Smooth muscle cell of the brain vasculature (primary cell): Measurements from ENCODE around the gene NAPEPLD.
A peak's percentile ranks its signal among the peaks of the same experiment; 100 is the strongest.
"Not testable (repeated sequence)": the region's sequence is repeated elsewhere in the genome, so short reads cannot be mapped to it uniquely, and the experiment has no call there.

Source experiments
- DNase-seq: peaks from one replicate; pipeline ENCODE4 v3.0.0-alpha.2; 2012; ENCODE audit warnings: low read depth, low spot score

NAPEPLD gene

GRCh38 chr7:103113164-103113563 is 35.7 kb downstream of the NAPEPLD start:
- no peak for DNase-seq

GRCh38 chr7:103106703-103107070 is 42.2 kb downstream of the NAPEPLD start:
- DNase-seq = not testable (repeated sequence)

GRCh38 chr7:103106005-103106702 is 42.7 kb downstream of the NAPEPLD start:
- DNase-seq = peak; percentile 7

- DNase-seq = no peak
These were observed 47.4 kb downstream of the NAPEPLD start for GRCh38 chr7:103101543-103101942.

GRCh38 chr7:103100348-103100747 is 48.6 kb downstream of the NAPEPLD start:
- no peak for DNase-seq

- DNase-seq = no peak
These were observed 51.9 kb downstream of the NAPEPLD start for GRCh38 chr7:103097041-103097440.

GRCh38 chr7:103095558-103095957 is 53.3 kb downstream of the NAPEPLD start:
- DNase-seq = not testable (repeated sequence)

GRCh38 chr7:103094102-103094501 is 54.8 kb downstream of the NAPEPLD start:
- no peak for DNase-seq

GRCh38 chr7:103093429-103093828 is 55.5 kb downstream of the NAPEPLD start:
- DNase-seq = no peak

GRCh38 chr7:103092321-103092720 is 56.6 kb downstream of the NAPEPLD start:
- DNase-seq = not testable (repeated sequence)

GRCh38 chr7:103083210-103083609 is 65.7 kb downstream of the NAPEPLD start:
- DNase-seq = no peak

- no peak for DNase-seq
These were observed 66.4 kb downstream of the NAPEPLD start for GRCh38 chr7:103082497-103082896.

GRCh38 chr7:103080923-103081322 is 68.0 kb downstream of the NAPEPLD start:
- no peak for DNase-seq

GRCh38 chr7:103079836-103080235 is 69.1 kb downstream of the NAPEPLD start:
- DNase-seq = no peak

- not testable (repeated sequence) for DNase-seq
These were observed 70.7 kb downstream of the NAPEPLD start for GRCh38 chr7:103078226-103078625.

- DNase-seq = no peak
These were observed 71.6 kb downstream of the NAPEPLD start for GRCh38 chr7:103077318-103077717.

GRCh38 chr7:103076764-103077163 is 72.1 kb downstream of the NAPEPLD start:
- no peak for DNase-seq

- DNase-seq = peak; percentile 9
These were observed 73.5 kb downstream of the NAPEPLD start for GRCh38 chr7:103075337-103075918.

- peak; percentile 78 for DNase-seq
These were observed 74.2 kb downstream of the NAPEPLD start, which contains the start of the genes ARMC10 and FBXL13 for GRCh38 chr7:103074519-103075336. Gene ARMC10 (plus strand): TSS chr7:103075140. CDS start chr7:103075273, 133 bp downstream. Gene FBXL13 (minus strand): TSS chr7:103074796.

- DNase-seq = peak; percentile 7
These were observed 74.8 kb downstream of the NAPEPLD start for GRCh38 chr7:103073989-103074518.

GRCh38 chr7:103071000-103071399 is 77.9 kb downstream of the NAPEPLD start:
- DNase-seq = no peak
